ENCODE measurements around the gene TMF1.

Gene TMF1, protein sequence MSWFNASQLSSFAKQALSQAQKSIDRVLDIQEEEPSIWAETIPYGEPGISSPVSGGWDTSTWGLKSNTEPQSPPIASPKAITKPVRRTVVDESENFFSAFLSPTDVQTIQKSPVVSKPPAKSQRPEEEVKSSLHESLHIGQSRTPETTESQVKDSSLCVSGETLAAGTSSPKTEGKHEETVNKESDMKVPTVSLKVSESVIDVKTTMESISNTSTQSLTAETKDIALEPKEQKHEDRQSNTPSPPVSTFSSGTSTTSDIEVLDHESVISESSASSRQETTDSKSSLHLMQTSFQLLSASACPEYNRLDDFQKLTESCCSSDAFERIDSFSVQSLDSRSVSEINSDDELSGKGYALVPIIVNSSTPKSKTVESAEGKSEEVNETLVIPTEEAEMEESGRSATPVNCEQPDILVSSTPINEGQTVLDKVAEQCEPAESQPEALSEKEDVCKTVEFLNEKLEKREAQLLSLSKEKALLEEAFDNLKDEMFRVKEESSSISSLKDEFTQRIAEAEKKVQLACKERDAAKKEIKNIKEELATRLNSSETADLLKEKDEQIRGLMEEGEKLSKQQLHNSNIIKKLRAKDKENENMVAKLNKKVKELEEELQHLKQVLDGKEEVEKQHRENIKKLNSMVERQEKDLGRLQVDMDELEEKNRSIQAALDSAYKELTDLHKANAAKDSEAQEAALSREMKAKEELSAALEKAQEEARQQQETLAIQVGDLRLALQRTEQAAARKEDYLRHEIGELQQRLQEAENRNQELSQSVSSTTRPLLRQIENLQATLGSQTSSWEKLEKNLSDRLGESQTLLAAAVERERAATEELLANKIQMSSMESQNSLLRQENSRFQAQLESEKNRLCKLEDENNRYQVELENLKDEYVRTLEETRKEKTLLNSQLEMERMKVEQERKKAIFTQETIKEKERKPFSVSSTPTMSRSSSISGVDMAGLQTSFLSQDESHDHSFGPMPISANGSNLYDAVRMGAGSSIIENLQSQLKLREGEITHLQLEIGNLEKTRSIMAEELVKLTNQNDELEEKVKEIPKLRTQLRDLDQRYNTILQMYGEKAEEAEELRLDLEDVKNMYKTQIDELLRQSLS

DNA sequence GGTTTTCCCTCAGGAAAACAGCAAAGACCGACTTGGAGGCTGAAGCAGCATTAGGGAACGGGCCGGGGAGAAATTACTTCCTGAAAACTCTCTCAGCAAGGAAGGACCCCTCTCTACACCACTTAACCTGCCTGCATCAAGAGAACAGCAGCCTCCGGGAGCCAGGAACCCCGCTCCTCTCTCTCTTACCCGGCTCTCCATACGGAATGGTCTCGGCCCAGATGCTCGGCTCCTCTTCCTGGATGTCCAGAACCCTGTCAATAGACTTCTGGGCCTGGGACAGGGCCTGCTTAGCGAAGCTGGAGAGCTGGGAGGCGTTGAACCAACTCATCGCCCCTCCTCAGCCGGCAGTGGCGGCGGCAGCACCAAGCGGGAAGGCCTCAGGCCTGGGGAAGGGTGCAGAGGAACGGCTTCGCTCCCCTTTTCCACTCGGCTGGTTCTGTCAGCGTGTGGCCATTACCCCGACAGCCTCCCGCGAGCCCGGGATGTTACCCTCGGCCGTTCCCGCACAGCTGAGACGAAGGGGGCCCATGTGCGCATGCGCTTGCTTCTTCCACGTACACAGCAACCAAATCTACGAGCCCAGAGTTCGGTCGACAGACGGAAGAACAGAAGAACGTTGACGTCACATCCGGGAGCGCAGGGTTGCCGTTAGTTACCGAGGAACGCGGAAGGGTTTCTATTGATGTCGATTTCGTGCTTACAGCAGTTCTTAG lies at the start of gene TMF1:
Gene TMF1, minus strand, starts transcription at position 578 of the 716 bp plus-strand sequence. Its CDS starts 247 bp downstream, at position 331.
- H3K4me2 ChIP-seq (ENCODE audit: low read length), result peak within 1 kb of the TSS; percentile 72
- H3K4me3 ChIP-seq (ENCODE audit: low read length), result peak within 1 kb of the TSS; percentile 93
- H3K27me3 ChIP-seq (ENCODE audit: control insufficient read depth, low read length), result no peaks in the 10 kb centered on the region
- H3K79me2 ChIP-seq (ENCODE audit: control insufficient read depth, low read length), result peaks cover 48% of the 10 kb centered on the region
- H3K9me2 ChIP-seq (replicated peaks; ENCODE audit: control insufficient read depth, low read length), result no peaks in the 10 kb centered on the region
- H4K20me1 ChIP-seq (ENCODE audit: control insufficient read depth, insufficient read depth, low read depth, low read length), result no peaks in the 10 kb centered on the region
- peaks cover 66% of the 10 kb centered on the region for H3K36me3 ChIP-seq (ENCODE audit: control insufficient read depth, low read length)
- no peaks in the 10 kb centered on the region for H3K9me3 ChIP-seq (ENCODE audit: control insufficient read depth, insufficient read depth, low read length)
- peaks cover 18% of the 10 kb centered on the region; the same call in 1 of the 2 replicates for H3F3A ChIP-seq (ENCODE audit: control insufficient read depth, insufficient read depth)
- H3K4me1 ChIP-seq (ENCODE audit: control insufficient read depth, low read length), result peaks cover 17% of the 10 kb centered on the region
- H3K27ac ChIP-seq (ENCODE audit: low read depth, low read length), result peak within 1 kb of the TSS; percentile 58
- no peak for TF ChIP-seq EZH2phosphoT487 (IDR thresholded peaks at IDR 0.05; ENCODE audit: borderline replicate concordance, low read length)
- TF ChIP-seq, protein P1, sequence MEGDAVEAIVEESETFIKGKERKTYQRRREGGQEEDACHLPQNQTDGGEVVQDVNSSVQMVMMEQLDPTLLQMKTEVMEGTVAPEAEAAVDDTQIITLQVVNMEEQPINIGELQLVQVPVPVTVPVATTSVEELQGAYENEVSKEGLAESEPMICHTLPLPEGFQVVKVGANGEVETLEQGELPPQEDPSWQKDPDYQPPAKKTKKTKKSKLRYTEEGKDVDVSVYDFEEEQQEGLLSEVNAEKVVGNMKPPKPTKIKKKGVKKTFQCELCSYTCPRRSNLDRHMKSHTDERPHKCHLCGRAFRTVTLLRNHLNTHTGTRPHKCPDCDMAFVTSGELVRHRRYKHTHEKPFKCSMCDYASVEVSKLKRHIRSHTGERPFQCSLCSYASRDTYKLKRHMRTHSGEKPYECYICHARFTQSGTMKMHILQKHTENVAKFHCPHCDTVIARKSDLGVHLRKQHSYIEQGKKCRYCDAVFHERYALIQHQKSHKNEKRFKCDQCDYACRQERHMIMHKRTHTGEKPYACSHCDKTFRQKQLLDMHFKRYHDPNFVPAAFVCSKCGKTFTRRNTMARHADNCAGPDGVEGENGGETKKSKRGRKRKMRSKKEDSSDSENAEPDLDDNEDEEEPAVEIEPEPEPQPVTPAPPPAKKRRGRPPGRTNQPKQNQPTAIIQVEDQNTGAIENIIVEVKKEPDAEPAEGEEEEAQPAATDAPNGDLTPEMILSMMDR (IDR thresholded peaks at IDR 0.05; ENCODE audit: low read depth, low read length, poor library complexity, severe bottlenecking), result no peak

DNA sequence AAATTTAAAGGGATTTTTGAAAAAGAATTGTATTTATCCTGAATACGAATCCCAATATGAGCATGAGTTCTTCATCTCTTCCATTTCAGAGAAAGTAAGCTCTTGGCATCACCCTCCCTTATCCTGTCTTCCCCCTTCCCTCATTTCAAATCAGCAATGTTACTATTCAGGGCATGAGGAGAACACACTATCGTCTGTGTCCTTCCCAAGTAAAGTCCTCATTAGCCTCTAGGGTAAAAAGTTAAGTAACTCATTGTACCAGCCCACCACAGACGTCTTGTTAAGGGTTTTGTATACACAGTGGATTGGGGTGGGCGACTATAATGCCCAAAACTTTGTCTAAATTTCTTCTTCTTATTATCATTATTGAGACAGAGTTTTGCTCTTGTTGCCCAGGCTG lies 47.4 kb upstream of the TMF1 start:
- Histone ChIP-seq H3K79me2 (ENCODE audit: control insufficient read depth, low read length) (no peaks in the 10 kb centered on the region), H3K27ac (ENCODE audit: low read depth, low read length) (no peak overlapping the region), H3K4me2 (ENCODE audit: low read length) (no peak overlapping the region), H3K27me3 (ENCODE audit: control insufficient read depth, low read length) (no peaks in the 10 kb centered on the region), H3K9me3 (ENCODE audit: control insufficient read depth, insufficient read depth, low read length) (no peaks in the 10 kb centered on the region), H3K36me3 (ENCODE audit: control insufficient read depth, low read length) (peaks cover 18% of the 10 kb centered on the region), H4K20me1 (ENCODE audit: control insufficient read depth, insufficient read depth, low read depth, low read length) (no peaks in the 10 kb centered on the region), H3K4me3 (ENCODE audit: low read length) (no peak overlapping the region), H3F3A (ENCODE audit: control insufficient read depth, insufficient read depth) (no peaks in the 10 kb centered on the region), H3K9me2 (replicated peaks; ENCODE audit: control insufficient read depth, low read length) (no peaks in the 10 kb centered on the region), H3K4me1 (ENCODE audit: control insufficient read depth, low read length) (peaks cover 3% of the 10 kb centered on the region)
- no peak for TF ChIP-seq EZH2phosphoT487 (IDR thresholded peaks at IDR 0.05; ENCODE audit: borderline replicate concordance, low read length)
- TF ChIP-seq, protein P1 (IDR thresholded peaks at IDR 0.05; ENCODE audit: low read depth, low read length, poor library complexity, severe bottlenecking), result no peak

DNA sequence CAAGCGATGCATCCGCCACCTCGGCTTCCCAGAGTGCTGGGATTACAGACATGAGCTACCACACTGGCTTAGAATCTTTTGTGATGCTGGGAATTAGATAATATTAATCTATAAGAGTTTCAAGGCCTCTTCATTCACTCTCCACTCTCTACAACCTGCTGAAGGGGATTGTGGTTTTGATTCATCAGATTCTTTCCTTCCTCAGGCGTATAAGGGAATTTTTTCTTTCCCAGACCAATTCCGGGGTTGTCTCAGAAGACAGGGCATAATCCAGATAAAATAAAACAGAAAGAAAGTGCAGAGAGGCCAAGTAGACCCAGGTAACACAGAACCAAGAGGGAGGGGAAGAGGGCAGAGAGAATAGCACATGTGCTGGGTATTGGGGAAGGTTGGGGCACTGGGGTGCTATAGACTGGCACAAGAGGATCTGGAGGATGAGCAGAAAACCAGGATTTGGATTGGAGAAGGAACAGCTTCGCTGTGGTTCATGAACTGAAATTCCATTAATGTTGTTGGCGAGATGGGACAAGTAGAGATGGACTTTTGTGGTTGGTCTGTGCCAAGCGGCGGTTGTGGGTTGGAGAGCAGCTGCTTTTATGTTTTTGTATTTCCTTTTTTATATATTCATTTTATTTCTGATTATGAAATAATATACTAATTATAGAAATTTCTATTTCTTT lies 45.4 kb upstream of the TMF1 start:
- Histone ChIP-seq H3K27ac (ENCODE audit: low read depth, low read length) (no peak overlapping the region), H3K9me2 (replicated peaks; ENCODE audit: control insufficient read depth, low read length) (no peaks in the 10 kb centered on the region), H3K9me3 (ENCODE audit: control insufficient read depth, insufficient read depth, low read length) (no peaks in the 10 kb centered on the region), H3K4me3 (ENCODE audit: low read length) (no peak overlapping the region), H3K27me3 (ENCODE audit: control insufficient read depth, low read length) (no peaks in the 10 kb centered on the region), H3K4me1 (ENCODE audit: control insufficient read depth, low read length) (peaks cover 15% of the 10 kb centered on the region), H3K4me2 (ENCODE audit: low read length) (no peak overlapping the region), H3F3A (ENCODE audit: control insufficient read depth, insufficient read depth) (no peaks in the 10 kb centered on the region), H3K79me2 (ENCODE audit: control insufficient read depth, low read length) (no peaks in the 10 kb centered on the region), H3K36me3 (ENCODE audit: control insufficient read depth, low read length) (peaks cover 9% of the 10 kb centered on the region; the same call in 1 of the 2 replicates), H4K20me1 (ENCODE audit: control insufficient read depth, insufficient read depth, low read depth, low read length) (no peaks in the 10 kb centered on the region)
- TF ChIP-seq EZH2phosphoT487 (IDR thresholded peaks at IDR 0.05; ENCODE audit: borderline replicate concordance, low read length), result no peak
- TF ChIP-seq, protein P1 (IDR thresholded peaks at IDR 0.05; ENCODE audit: low read depth, low read length, poor library complexity, severe bottlenecking), result no peak
